Adrenal gland (tissue), 5 donors: Measurements from ENCODE around the gene CHDH.

Source experiments
- CTCF ChIP-seq, 6 experiments: fragments of 450-650 bp in 4 of 6; fragments of 200-600 bp in 2 of 6; sonication (generic) in 1 of 6; IDR thresholded peaks; 1 replicate in 5 of 6; 2 replicates in 1 of 6; pipeline versions ENCODE4 v1.5.1 to v1.8.0; 2016 to 2021; ENCODE audit warnings: antibody characterized with exemption in 6 of 6, mild to moderate bottlenecking in 2 of 6, moderate library complexity in 1 of 6
- POLR2A ChIP-seq, 2 donors: fragments of 450-650 bp; IDR thresholded peaks; one replicate each; pipeline ENCODE4 v1.6.1; 2017; ENCODE audit warnings: antibody characterized with exemption in 2 of 2, mild to moderate bottlenecking in 2 of 2, moderate library complexity in 1 of 2
- donor health status: DM: no; HTN: no; CAD: no.

DNA sequence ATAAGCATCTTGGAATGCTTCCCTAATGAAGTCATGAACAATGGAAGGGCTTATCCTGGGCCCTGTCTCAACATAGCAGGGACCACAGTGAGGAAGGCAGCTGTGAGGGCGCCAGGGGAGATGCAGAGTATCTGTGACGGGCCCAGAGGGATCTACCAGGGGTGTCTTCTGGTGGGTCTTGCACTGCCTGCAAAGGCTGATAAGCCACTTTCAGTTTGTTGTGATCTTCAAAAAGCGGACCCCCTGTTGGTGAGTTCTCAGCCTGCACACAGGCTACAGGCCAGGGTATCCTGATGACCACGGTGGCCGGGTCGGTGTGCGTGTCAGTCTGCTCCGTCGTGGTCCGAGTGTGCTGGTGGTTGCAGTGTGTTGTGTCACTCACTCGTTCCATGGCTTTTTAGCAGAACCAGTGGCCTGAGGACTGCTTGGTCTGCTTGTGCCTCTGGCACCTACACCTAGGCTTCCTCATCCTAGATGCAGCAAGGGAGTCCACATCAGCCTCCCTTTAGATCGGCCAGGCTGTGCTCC lies 46.8 kb downstream of the CHDH start:
- TF ChIP-seq CTCF (IDR thresholded peaks at IDR 0.05) (no peak), POLR2A (IDR thresholded peaks at IDR 0.05) (no peak)
